CD4-positive, alpha-beta T cell (primary cell): Measurements from ENCODE around the gene SYCP2L. TPM values are rescaled to one million over a fixed set of nuclear protein-coding genes. Genes with fewer than 3 reads are reported as not detected.

Experiments
- ATAC-seq: fragments of 200-7000 bp; cut with Tn5 transposase; one replicate; pipeline ENCODE4 v1.10.0; 2022; ENCODE audit warnings: mild to moderate bottlenecking; ENCODE audit not compliant: poor library complexity
- CTCF ChIA-PET: fragments of 350-600 bp; sonication (Branson Sonifier 250); formaldehyde crosslinking; loops from one replicate; lab custom pipeline; 2021; ENCODE audit warnings: antibody characterized with exemption, inconsistent platforms; lab: Charles Lee
- POLR2A ChIA-PET: fragments of 350-600 bp; sonication (Branson Sonifier 250); formaldehyde crosslinking; loops from one replicate; lab custom pipeline; 2021; ENCODE audit warnings: antibody characterized with exemption, inconsistent platforms; lab: Charles Lee
- DNase-seq, 14 experiments: peaks; one replicate each; pipeline ENCODE4 v3.0.0-alpha.2; 2013 to 2020; ENCODE audit warnings: mixed read lengths in 2 of 14
- H3K27ac ChIP-seq, 2 donors: one replicate each; pipeline versions ENCODE4 v1.5.1 to v1.7.0; 2013; ENCODE audit warnings: low read length in 2 of 2, low read depth in 1 of 2, mild to moderate bottlenecking in 1 of 2
- H3K27me3 ChIP-seq, 2 experiments: 1 replicate in 1 of 2; 2 replicates in 1 of 2; pipeline versions ENCODE4 v1.6.1 to v1.7.0; 2013; ENCODE audit warnings: low read length in 2 of 2, control low read depth in 1 of 2, mild to moderate bottlenecking in 1 of 2, moderate library complexity in 1 of 2; ENCODE audit not compliant: insufficient read depth in 2 of 2, control insufficient read depth in 1 of 2
- H3K36me3 ChIP-seq: one replicate; pipeline ENCODE4 v1.6.1; 2013; ENCODE audit warnings: low read length, control low read depth; ENCODE audit not compliant: insufficient read depth
- H3K4me1 ChIP-seq: one replicate; pipeline ENCODE4 v1.6.1; 2013; ENCODE audit warnings: low read length, control low read depth; ENCODE audit not compliant: insufficient read depth
- H3K4me3 ChIP-seq: one replicate; pipeline ENCODE4 v1.5.1; 2013; ENCODE audit warnings: mild to moderate bottlenecking, low read length, moderate library complexity
- H3K9me3 ChIP-seq, 2 experiments: 1 replicate in 1 of 2; 2 replicates in 1 of 2; pipeline versions ENCODE4 v1.6.1 to v1.7.0; 2013; ENCODE audit warnings: low read length in 2 of 2, mild to moderate bottlenecking in 2 of 2, control low read depth in 1 of 2, moderate library complexity in 1 of 2; ENCODE audit not compliant: control insufficient read depth in 1 of 2, insufficient read depth in 1 of 2
- H3K27ac Mint-ChIP-seq: one replicate; pipeline ENCODE4 v1.8.0; 2020; ENCODE audit warnings: mixed read lengths
- H3K27me3 Mint-ChIP-seq: one replicate; pipeline ENCODE4 v1.8.0; 2021; ENCODE audit warnings: mixed read lengths
- H3K36me3 Mint-ChIP-seq: one replicate; pipeline ENCODE4 v1.8.0; 2021; ENCODE audit warnings: low read depth, mixed read lengths
- H3K4me1 Mint-ChIP-seq: one replicate; pipeline ENCODE4 v1.8.0; 2021; ENCODE audit warnings: low read depth, mixed read lengths
- H3K4me3 Mint-ChIP-seq: one replicate; pipeline ENCODE4 v1.8.0; 2020; ENCODE audit warnings: mild to moderate bottlenecking, mixed read lengths
- H3K9me3 Mint-ChIP-seq: one replicate; pipeline ENCODE4 v1.8.0; 2020; ENCODE audit warnings: mixed read lengths
- intact Hi-C, 2 experiments: fragments of 100-400 bp; cut with DNase I in 1 of 2; cut with micrococcal nuclease in 1 of 2; formaldehyde crosslinking; loops; one replicate each; pipeline versions ENCODE4 v1.15.1 to v1.9.0; 2023 to 2025; cut with DNase I, micrococcal nuclease
- total RNA-seq, 174 experiments: library from RNA in 2 of 174; stranded (reverse) in 2 of 174; gene quantifications; one replicate each; pipeline ENCODE4 v1.2.3 and lab custom pipeline; 2021 to 2026
- TF ChIP-seq, protein P1 (sequence below): fragments of 200-600 bp; IDR thresholded peaks from one replicate; pipeline ENCODE4 v1.8.0; 2022; ENCODE audit warnings: antibody characterized with exemption, mild to moderate bottlenecking

Gene SYCP2L
- total RNA-seq, 2 experiments from 2014 or later = 0.36 TPM; not detected in 1

DNA sequence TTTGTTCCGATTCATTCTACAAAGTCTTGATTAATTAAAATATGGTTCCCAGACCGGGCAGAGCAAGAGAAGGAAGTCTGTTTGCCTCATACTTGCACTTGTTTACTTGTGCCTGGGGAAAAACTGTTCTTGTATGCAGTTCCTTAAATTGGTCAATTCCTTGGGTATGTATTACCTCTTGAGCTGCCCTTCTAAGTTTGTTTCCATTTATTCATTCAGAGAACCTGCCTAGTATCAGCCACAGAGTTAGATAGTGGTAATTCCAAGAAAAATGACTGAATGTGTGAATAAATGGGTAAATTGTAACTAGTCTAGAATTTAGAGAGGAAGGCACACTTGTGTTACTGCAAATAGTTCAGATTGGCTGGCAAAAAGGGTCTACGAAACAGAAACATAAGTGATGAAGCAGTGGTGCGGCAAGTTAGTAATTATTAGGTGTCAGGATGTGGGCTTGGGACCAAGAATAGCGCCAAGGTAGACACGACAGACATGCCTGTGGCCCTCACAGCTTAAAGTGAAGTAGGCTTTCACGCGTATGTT, 48.0 kb upstream of the SYCP2L start:
- CTCF ChIA-PET = interaction anchor here (0.5 kb wide), 1 partner anchor 8 kb away, joined by 4 read pairs; no protein-coding TSS in a partner anchor

GRCh38 chr6:10843554-10843953, 43.3 kb upstream of the SYCP2L start:
- ATAC-seq = no peak
- Histone ChIP-seq H3K4me3 (no peak overlapping the region), H3K4me1 (peaks cover 6% of the 10 kb centered on the region), H3K9me3 (peaks cover 0 to under 1% of the 10 kb centered on the region in 2 experiments), H3K27ac (no peak overlapping the region), H3K36me3 (no peaks in the 10 kb centered on the region), H3K27me3 (peaks cover 3 to 13% of the 10 kb centered on the region in 2 experiments)
- no peak overlapping the region for H3K27ac Mint-ChIP-seq
- CTCF ChIA-PET = no interaction called here
- POLR2A ChIA-PET = no interaction called here
- no peaks in the 10 kb centered on the region for H3K36me3 Mint-ChIP-seq
- no peak for DNase-seq
- TF ChIP-seq, protein P1, sequence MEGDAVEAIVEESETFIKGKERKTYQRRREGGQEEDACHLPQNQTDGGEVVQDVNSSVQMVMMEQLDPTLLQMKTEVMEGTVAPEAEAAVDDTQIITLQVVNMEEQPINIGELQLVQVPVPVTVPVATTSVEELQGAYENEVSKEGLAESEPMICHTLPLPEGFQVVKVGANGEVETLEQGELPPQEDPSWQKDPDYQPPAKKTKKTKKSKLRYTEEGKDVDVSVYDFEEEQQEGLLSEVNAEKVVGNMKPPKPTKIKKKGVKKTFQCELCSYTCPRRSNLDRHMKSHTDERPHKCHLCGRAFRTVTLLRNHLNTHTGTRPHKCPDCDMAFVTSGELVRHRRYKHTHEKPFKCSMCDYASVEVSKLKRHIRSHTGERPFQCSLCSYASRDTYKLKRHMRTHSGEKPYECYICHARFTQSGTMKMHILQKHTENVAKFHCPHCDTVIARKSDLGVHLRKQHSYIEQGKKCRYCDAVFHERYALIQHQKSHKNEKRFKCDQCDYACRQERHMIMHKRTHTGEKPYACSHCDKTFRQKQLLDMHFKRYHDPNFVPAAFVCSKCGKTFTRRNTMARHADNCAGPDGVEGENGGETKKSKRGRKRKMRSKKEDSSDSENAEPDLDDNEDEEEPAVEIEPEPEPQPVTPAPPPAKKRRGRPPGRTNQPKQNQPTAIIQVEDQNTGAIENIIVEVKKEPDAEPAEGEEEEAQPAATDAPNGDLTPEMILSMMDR = no peak
- peaks cover 6% of the 10 kb centered on the region for H3K4me1 Mint-ChIP-seq
- no peaks in the 10 kb centered on the region for H3K9me3 Mint-ChIP-seq
- H3K27me3 Mint-ChIP-seq = peaks cover 40% of the 10 kb centered on the region
- intact Hi-C loops = no loop called here
- H3K4me3 Mint-ChIP-seq = no peak overlapping the region

More for the DNA sequence above, 48.0 kb upstream of the SYCP2L start:
- ATAC-seq = peak; percentile 14
- Histone ChIP-seq H3K36me3 (no peaks in the 10 kb centered on the region), H3K9me3 (peaks cover 3 to 23% of the 10 kb centered on the region in 2 experiments), H3K4me1 (peaks cover 21% of the 10 kb centered on the region), H3K4me3 (peak overlapping the region; percentile 62), H3K27ac (no peak overlapping the region), H3K27me3 (peaks cover 32 to 48% of the 10 kb centered on the region in 2 experiments)
- Mint-ChIP-seq H3K4me3 (peak overlapping the region; percentile 79), H3K27ac (peak overlapping the region; percentile 60), H3K36me3 (no peaks in the 10 kb centered on the region), H3K9me3 (peaks cover 8% of the 10 kb centered on the region), H3K4me1 (peaks cover 21% of the 10 kb centered on the region), H3K27me3 (peaks cover 70% of the 10 kb centered on the region)
- DNase-seq = peak in 3 of 14 experiments; percentile 10 to 15 (median 13)
- POLR2A ChIA-PET = no interaction called here
- TF ChIP-seq, protein P1 = no peak
- intact Hi-C loops = loop anchor here in 1 of 2 experiments (2.0 to 10.0 kb wide), 3 partner anchors 144 to 698 kb away; partner anchors contain the start of genes C6orf52, PAK1IP1 and TMEM170B

DNA sequence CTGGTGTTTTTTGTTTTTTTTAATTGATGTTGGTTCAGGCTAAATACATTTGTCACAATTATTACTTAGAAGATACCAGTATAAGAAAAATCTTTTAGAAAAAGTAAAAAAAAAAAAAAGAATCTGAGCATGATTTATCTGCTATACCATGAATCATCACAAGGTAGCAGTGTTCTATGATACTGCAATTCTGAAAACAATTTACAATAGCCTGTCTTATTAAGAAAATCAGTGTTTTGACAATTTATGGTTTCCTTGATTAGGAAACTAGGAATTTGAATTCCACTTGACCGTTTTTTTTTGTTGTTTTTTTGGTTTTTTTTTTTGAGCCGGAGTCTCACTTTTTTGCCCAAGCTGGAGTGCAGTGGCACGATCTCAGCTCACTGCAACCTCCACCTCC, 39.2 kb upstream of the SYCP2L start:
- Mint-ChIP-seq H3K4me1 (no peaks in the 10 kb centered on the region), H3K9me3 (no peaks in the 10 kb centered on the region), H3K4me3 (no peak overlapping the region), H3K27ac (no peak overlapping the region), H3K27me3 (peaks cover 18% of the 10 kb centered on the region), H3K36me3 (peaks cover 4% of the 10 kb centered on the region)
- Histone ChIP-seq H3K27ac (no peak overlapping the region), H3K36me3 (no peaks in the 10 kb centered on the region), H3K4me1 (no peaks in the 10 kb centered on the region), H3K27me3 (peaks cover 0 to 3% of the 10 kb centered on the region in 2 experiments), H3K9me3 (no peaks in the 10 kb centered on the region), H3K4me3 (no peak overlapping the region)
- ChIA-PET CTCF (interaction anchor here (0.6 kb wide), 1 partner anchor 270 kb away, joined by 5 read pairs; no protein-coding TSS in a partner anchor), POLR2A (no interaction called here)
- intact Hi-C loops = no loop called here
- no peak for DNase-seq
- no peak for ATAC-seq
- TF ChIP-seq, protein P1 = peak; percentile 9
